Neural progenitor cell (in vitro differentiated cells): ENCODE measurements around the gene ZBED4.

Source experiments
- EZH2 ChIP-seq: fragments of 200-600 bp; sonication (generic); IDR thresholded peaks from 2 replicates; pipeline ENCODE4 v1.6.1; 2017; ENCODE audit warnings: antibody characterized with exemption, mild to moderate bottlenecking, moderate library complexity
- TF ChIP-seq, protein P1 (sequence below): fragments of 200-600 bp; sonication (generic); IDR thresholded peaks from 2 replicates; pipeline ENCODE4 v1.5.1; 2017; ENCODE audit warnings: antibody characterized with exemption, mild to moderate bottlenecking

DNA sequence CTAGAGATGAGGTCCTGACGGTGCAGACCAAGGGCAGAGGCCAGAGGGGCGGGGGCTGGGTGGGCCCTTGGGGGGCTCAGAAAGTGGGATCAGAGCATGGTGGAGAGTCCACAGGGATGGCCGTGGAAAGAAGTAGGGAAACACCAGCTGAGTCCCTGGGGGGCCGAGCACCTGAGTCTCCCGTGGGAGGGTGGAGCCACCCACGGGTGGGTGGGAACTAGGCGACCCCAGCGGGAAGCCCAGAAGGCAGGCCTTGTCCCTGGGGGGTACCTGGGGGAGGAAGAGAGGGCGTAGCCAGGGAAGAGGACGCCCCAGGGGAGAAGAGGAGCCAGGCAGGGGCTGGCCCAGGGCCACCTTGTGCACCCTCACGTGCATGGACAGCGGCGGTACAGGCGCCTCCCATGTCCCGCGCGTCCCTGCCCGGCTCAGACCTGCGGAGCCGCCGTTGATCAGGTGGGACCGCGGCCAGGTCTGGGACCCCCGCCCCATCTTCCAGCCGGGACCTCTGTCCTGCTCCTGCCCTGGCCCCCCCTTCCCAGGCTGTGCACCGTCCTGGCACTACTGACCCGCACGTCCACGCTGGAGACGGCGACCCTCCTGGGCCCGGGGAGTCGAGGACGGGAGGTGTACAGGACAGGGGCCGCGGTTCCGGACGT lies 75.0 kb downstream of the ZBED4 start:
- TF ChIP-seq, protein P1, sequence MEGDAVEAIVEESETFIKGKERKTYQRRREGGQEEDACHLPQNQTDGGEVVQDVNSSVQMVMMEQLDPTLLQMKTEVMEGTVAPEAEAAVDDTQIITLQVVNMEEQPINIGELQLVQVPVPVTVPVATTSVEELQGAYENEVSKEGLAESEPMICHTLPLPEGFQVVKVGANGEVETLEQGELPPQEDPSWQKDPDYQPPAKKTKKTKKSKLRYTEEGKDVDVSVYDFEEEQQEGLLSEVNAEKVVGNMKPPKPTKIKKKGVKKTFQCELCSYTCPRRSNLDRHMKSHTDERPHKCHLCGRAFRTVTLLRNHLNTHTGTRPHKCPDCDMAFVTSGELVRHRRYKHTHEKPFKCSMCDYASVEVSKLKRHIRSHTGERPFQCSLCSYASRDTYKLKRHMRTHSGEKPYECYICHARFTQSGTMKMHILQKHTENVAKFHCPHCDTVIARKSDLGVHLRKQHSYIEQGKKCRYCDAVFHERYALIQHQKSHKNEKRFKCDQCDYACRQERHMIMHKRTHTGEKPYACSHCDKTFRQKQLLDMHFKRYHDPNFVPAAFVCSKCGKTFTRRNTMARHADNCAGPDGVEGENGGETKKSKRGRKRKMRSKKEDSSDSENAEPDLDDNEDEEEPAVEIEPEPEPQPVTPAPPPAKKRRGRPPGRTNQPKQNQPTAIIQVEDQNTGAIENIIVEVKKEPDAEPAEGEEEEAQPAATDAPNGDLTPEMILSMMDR, result no peak
- no peak for TF ChIP-seq EZH2
